Duodenal mucosa (tissue), 2 donors: ENCODE results near the gene SPRING1.
A peak's percentile ranks its signal among the peaks of the same experiment; 100 is the strongest.
"Not testable (repeated sequence)": the region's sequence is repeated elsewhere in the genome, so short reads cannot be mapped to it uniquely, and the experiment has no call there.

Source experiments
- H3K27ac ChIP-seq: one replicate; pipeline ENCODE4 v1.7.0; 2013; ENCODE audit warnings: low read depth, low read length
- H3K27me3 ChIP-seq, 2 donors: one replicate each; pipeline ENCODE4 v1.7.0; 2013; ENCODE audit warnings: low read length in 2 of 2, control low read depth in 1 of 2; ENCODE audit not compliant: insufficient read depth in 2 of 2, control insufficient read depth in 1 of 2
- H3K36me3 ChIP-seq, 2 donors: one replicate each; pipeline ENCODE4 v1.7.0; 2013; ENCODE audit warnings: low read length in 2 of 2, control low read depth in 1 of 2; ENCODE audit not compliant: insufficient read depth in 2 of 2, control insufficient read depth in 1 of 2
- H3K4me1 ChIP-seq, 2 donors: one replicate each; pipeline ENCODE4 v1.7.0; 2013; ENCODE audit warnings: low read length in 2 of 2, control low read depth in 1 of 2; ENCODE audit not compliant: insufficient read depth in 2 of 2, control insufficient read depth in 1 of 2
- H3K4me3 ChIP-seq, 2 donors: one replicate each; pipeline ENCODE4 v1.7.0; 2013; ENCODE audit warnings: low read length in 2 of 2, low read depth in 1 of 2
- H3K9ac ChIP-seq, 2 donors: one replicate each; pipeline ENCODE4 v1.7.0; 2013; ENCODE audit warnings: low read length in 2 of 2, low read depth in 1 of 2
- H3K9me3 ChIP-seq, 2 donors: one replicate each; pipeline ENCODE4 v1.7.0; 2013; ENCODE audit warnings: low read length in 2 of 2, control low read depth in 1 of 2; ENCODE audit not compliant: control insufficient read depth in 1 of 2

The SPRING1 gene

DNA sequence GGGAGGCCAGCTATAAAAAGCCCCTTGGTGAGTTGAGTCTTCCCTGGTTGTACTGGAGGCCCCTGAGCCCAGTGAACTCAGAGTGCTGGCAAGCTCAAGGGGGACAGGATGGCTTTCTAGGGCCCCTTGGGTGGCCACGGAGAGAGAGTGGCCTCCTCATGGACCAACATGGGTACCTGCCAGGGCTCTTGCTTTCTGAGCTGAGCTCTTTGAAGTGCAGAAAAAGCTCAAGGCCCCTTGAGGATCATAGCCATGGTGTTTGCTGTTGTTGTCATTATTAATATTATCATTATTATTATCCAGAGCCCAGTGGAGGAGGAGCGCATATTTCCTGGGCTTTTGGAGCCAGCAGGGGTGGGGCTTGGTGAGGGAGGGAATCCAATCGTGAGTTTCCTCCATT is 6.9 kb upstream of the SPRING1 start:
- H3K4me3 ChIP-seq: no peak overlapping the region
- H3K27ac ChIP-seq: no peak overlapping the region
- no peaks in the 10 kb centered on the region for H3K36me3 ChIP-seq
- H3K27me3 ChIP-seq: no peaks in the 10 kb centered on the region
- no peak overlapping the region for H3K9ac ChIP-seq
- no peaks in the 10 kb centered on the region for H3K9me3 ChIP-seq
- no peaks in the 10 kb centered on the region for H3K4me1 ChIP-seq

DNA sequence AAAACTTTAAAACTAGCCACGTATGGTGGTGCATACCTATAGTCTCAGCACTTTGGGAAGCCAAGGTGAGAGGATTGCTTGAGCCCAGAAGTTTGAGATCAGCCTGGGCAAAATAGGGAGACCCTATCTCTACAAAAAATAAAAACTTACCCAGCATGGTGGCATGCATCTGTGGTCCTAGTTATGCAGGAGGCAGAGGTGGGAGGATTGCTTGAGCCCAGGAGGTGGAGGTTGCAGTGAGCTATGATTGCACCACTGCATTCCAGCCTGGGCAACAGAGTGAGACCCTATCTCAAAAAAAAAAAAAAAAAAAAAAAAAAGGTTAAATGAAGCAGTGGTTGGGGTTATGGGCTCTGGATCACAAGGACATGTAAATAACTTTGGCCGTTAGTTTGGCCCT is 4.9 kb upstream of the SPRING1 start:
- H3K27ac ChIP-seq: not testable (repeated sequence)

DNA sequence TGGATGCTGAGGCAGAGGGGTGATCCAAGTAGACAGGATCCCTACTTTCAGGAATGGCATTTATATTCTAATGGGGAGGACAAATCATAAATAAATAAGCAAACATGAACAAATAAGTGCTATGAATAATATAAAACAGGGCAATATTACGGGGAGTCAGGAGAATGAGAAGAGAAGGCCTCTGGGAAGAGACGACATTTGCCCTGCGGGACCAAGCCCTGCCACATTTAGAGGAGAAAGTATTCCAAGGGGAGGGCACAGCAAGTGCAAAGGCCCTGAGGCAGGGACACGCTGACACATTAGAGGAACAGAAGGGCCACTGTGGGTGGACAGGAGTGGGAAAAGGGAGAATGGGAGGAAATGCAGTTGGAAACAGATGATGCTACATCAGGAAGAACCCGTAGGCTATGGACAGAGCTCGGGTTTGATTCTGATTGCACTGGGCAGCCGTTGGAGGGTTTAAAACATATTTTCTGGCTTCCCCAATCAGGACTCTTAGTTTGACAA is 1.6 kb upstream of the SPRING1 start:
- Histone ChIP-seq H3K36me3 (peaks cover 6 to 7% of the 10 kb centered on the region in 2 donors), H3K27me3 (no peaks in the 10 kb centered on the region), H3K9me3 (no peaks in the 10 kb centered on the region), H3K27ac (no peak overlapping the region), H3K9ac (no peak overlapping the region), H3K4me1 (peaks cover 14% of the 10 kb centered on the region in 2 donors), H3K4me3 (no peak overlapping the region)

More for the DNA sequence above, 4.9 kb upstream of the SPRING1 start:
- not testable (repeated sequence) for H3K4me1 ChIP-seq, H3K36me3 ChIP-seq, H3K27me3 ChIP-seq, H3K4me3 ChIP-seq, H3K9ac ChIP-seq, H3K9me3 ChIP-seq

DNA sequence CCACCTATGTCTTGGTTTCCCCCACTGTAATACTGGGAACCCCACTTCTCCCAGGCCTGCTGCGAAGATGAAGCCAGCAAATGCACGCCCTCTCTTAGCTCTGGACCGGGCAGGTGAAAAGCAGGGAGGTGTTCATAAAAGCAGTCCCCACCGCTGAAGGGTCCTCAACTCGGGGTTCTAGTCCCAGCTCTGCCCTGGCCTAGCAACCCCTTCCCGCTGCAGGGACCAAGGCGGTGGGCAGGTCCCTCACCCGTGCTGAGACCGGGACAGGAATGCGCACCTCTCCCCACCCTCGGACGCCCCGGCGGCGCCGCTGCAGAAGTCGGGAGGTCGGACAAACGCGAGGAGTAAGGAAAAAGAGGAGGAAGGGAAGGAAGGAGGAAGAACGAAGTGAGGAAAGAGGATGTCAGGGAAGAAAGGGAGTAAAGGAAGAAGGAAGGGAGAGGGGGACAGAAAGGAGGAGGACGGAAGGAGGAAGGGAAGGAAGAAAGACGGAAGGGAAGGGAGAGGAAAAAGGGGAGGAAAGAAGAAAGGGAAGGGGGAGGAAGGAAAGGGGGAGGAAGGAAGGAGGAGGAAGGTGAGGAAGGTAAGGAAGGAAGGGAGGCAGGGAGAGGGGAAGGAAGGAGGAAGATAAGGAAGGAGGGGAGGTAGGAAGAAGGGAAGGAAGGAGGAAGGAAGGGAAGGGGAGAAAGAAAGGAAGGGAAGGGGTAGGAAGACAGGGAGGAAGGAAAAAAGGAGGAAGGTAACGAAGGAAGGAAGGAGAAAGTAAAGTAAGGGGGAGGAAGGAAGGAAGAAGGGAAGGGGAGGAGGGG is 701 bp downstream of the SPRING1 start:
- peaks cover 9 to 12% of the 10 kb centered on the region in 2 donors for H3K36me3 ChIP-seq
- H3K9ac ChIP-seq: peak overlapping the region; percentile 77 to 91
- H3K4me1 ChIP-seq: peaks cover 14% of the 10 kb centered on the region in 2 donors
- no peaks in the 10 kb centered on the region for H3K27me3 ChIP-seq
- H3K9me3 ChIP-seq: no peaks in the 10 kb centered on the region
- H3K4me3 ChIP-seq: peak overlapping the region; percentile 93 to 98
- H3K27ac ChIP-seq: no peak overlapping the region

DNA sequence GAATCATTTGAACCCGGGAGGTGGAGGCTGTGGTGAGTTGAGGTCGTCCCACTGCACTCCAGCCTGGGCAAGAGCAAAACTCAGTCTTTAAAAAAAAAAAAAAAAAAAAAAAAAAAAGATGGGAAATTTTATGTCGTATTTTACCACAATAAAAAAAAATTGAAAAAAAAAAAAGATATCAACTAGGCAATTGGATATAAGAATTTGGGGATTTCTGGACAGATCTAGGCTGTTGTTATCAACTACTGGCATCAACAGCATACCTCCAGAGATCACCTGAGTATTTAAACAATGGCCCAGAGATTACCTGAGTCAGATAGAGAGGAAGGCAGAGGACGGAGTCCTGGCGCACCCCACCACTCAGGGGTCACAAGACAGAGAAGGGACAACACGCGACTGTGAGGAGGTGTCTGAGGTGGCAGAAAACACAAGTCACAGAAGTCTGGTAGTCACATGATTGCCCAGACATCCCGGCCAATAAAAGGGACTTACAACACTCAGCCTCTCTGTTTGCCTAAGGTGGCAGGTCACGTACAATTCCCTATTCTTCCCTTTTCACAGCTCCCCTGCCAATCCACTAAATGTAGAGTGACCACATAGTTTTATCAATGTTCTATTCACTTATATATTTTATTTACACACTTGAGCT is 1.8 kb downstream of the SPRING1 start:
- H3K9ac ChIP-seq: peak overlapping the region; percentile 77 to 91
- H3K27ac ChIP-seq: no peak overlapping the region
- H3K36me3 ChIP-seq: peaks cover 9 to 12% of the 10 kb centered on the region in 2 donors
- peak overlapping the region; percentile 93 to 98 for H3K4me3 ChIP-seq
- H3K27me3 ChIP-seq: no peaks in the 10 kb centered on the region
- peaks cover 14 to 20% of the 10 kb centered on the region in 2 donors for H3K4me1 ChIP-seq
- no peaks in the 10 kb centered on the region for H3K9me3 ChIP-seq

DNA sequence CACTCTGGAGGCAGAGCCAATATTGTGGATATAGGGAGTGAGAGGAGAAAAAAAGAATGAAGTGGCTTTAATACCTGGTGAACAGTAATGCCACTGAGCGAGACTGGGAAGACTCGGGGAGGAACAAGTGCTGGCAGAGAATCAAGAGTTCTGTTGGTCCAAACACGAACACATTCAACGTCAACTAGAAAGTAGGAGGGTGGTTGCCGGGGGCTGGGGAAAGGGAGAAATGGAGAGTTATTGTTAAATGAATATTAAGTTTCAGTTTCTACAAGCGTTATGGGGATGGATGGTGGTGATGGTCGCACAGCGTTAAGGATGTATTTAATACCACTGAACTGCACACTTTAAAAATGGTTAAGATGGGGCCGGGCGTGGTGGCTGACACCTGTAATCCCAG is 2.8 kb downstream of the SPRING1 start:
- Histone ChIP-seq H3K9me3 (no peaks in the 10 kb centered on the region), H3K27me3 (no peaks in the 10 kb centered on the region), H3K9ac (no peak overlapping the region), H3K4me1 (peaks cover 14 to 20% of the 10 kb centered on the region in 2 donors), H3K4me3 (no peak overlapping the region), H3K27ac (no peak overlapping the region), H3K36me3 (peaks cover 9 to 12% of the 10 kb centered on the region in 2 donors)

DNA sequence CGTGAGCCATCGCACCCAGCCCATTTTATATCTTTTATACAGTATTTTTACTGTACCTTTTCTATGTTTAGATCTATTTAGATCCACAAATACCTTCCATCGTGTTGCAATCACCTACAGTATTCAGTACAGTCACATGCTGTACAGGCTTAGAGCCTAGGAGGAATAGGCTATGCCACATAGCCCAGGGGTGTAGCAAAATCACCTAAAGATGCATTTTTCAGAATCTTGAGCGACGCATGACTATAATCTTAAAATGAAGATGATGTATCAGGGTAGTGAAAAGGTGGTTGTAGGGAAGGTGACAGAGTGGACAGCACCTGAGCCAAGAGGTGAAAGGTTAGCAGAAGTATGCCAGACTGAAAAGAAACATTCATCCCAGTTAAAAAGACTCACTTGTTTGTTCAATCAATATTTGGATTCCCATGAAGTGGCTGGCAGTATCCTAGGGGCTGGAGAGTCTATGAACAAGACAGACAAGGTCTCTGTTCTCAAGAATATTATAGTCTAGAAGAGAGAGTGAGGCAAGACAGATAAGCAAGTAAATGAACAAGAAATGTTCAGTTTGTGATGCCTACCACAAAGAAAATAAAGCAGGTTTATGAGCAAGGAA is 3.6 kb downstream of the SPRING1 start:
- no peak overlapping the region for H3K4me3 ChIP-seq
- no peaks in the 10 kb centered on the region for H3K27me3 ChIP-seq
- peaks cover 14 to 20% of the 10 kb centered on the region in 2 donors for H3K4me1 ChIP-seq
- peaks cover 9 to 12% of the 10 kb centered on the region in 2 donors for H3K36me3 ChIP-seq
- H3K27ac ChIP-seq: no peak overlapping the region
- no peaks in the 10 kb centered on the region for H3K9me3 ChIP-seq
- H3K9ac ChIP-seq: no peak overlapping the region

DNA sequence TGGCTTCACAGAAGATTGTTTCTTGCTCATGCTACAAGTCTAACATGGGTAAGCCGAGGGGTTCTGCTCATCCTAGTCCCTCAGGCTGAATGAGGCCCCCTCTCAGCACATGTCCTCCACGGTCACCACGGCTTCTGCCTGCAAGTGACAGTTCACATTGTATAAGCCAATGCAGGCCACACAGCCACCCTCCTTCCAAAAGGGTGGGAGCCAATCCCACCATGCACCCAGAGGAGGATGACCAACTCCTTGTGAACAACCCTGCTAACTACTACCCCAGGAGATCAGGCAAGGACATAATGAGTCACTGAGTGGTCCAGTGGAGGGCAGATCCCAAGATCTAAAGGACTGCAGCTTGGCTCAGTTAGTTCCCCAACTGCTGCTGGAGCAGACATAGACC is 6.1 kb downstream of the SPRING1 start:
- peaks cover 9 to 12% of the 10 kb centered on the region in 2 donors for H3K36me3 ChIP-seq
- H3K4me1 ChIP-seq: peaks cover 28 to 35% of the 10 kb centered on the region in 2 donors
- H3K9ac ChIP-seq: no peak overlapping the region
- H3K9me3 ChIP-seq: no peaks in the 10 kb centered on the region
- no peak overlapping the region for H3K27ac ChIP-seq
- H3K27me3 ChIP-seq: no peaks in the 10 kb centered on the region
- H3K4me3 ChIP-seq: no peak overlapping the region

DNA sequence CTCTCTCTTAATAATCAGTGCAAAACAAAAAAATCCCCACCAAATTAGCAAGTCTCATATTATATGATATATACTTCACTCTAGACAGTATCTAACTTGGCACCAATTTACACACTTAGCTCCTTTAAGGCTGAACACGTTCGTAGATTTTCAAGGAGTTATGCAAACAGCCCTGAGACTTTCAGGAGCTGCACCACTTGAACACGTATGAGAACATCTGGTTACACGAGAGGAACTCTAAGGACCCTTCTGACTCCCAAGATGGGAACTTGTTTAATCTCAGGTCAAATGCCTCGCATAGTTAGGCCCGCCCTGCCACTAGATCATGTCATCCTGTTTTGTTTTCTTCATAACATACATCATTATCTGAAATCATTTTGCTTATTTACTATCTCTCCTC is 10.0 kb downstream of the SPRING1 start:
- Histone ChIP-seq H3K27me3 (no peaks in the 10 kb centered on the region), H3K36me3 (peaks cover 0 to 2% of the 10 kb centered on the region in 2 donors), H3K4me1 (peaks cover 29 to 35% of the 10 kb centered on the region in 2 donors), H3K9ac (no peak overlapping the region), H3K4me3 (no peak overlapping the region), H3K9me3 (no peaks in the 10 kb centered on the region), H3K27ac (no peak overlapping the region)

DNA sequence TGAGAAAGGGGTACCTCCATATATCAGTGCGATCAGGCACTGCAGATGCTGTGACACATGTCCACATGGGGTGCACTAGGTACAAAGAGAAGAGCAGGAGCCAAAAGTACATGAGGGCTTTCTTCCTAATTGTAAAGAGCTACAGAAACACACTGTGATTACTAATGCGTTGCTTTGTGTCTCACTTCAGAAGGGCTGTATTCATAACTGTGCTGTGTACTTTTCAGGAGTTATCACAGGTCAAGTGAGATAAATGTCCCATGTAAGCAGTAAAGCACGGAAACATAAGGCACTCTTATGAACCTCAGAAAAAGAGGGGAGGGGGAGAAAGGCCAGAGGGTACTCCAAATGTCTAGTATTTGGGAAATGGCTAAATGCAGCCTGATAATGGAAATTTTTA is 10.6 kb downstream of the SPRING1 start:
- H3K27ac ChIP-seq: peak overlapping the region; percentile 30
- peaks cover 0 to 8% of the 10 kb centered on the region in 2 donors for H3K36me3 ChIP-seq
- no peak overlapping the region for H3K4me3 ChIP-seq
- no peak overlapping the region for H3K9ac ChIP-seq
- no peaks in the 10 kb centered on the region for H3K9me3 ChIP-seq
- H3K27me3 ChIP-seq: no peaks in the 10 kb centered on the region
- H3K4me1 ChIP-seq: peaks cover 29 to 35% of the 10 kb centered on the region in 2 donors
